Stimulated activated naive B cell treated with anti-CD40 and anti-IgM and Interleukin-4, amounts not matched to agents 10 μg/mL and 1 μg/mL and 100 μg/mL, for 72 hours (primary cell): ENCODE results near the gene GPR157.
A peak's percentile ranks its signal among the peaks of the same experiment; 100 is the strongest.
"Not testable (repeated sequence)": the region's sequence is repeated elsewhere in the genome, so short reads cannot be mapped to it uniquely, and the experiment has no call there.

ENCODE experiments used
- ATAC-seq, 2 donors: fragments of 150-1000 bp; cut with Tn5 transposase; replicated peaks; 2 replicates each; pipeline ENCODE4 v1.10.0; 2021; ENCODE audit warnings: moderate library complexity in 1 of 2
- DNase-seq: peaks from one replicate; pipeline ENCODE4 v3.0.0; 2021
- H3K27ac Mint-ChIP-seq: one replicate; pipeline ENCODE4 v1.8.0; 2022; ENCODE audit warnings: mild to moderate bottlenecking, mixed read lengths
- H3K27me3 Mint-ChIP-seq, 2 donors: one replicate each; pipeline ENCODE4 v1.8.0; 2022; ENCODE audit warnings: mixed read lengths in 2 of 2
- H3K36me3 Mint-ChIP-seq, 2 donors: one replicate each; pipeline ENCODE4 v1.8.0; 2022; ENCODE audit warnings: mixed read lengths in 2 of 2, mild to moderate bottlenecking in 1 of 2
- H3K4me1 Mint-ChIP-seq, 2 donors: one replicate each; pipeline ENCODE4 v1.8.0; 2022; ENCODE audit warnings: mixed read lengths in 2 of 2, mild to moderate bottlenecking in 1 of 2
- H3K4me3 Mint-ChIP-seq, 2 donors: one replicate each; pipeline ENCODE4 v1.8.0; 2022; ENCODE audit warnings: mild to moderate bottlenecking in 2 of 2, mixed read lengths in 2 of 2, moderate library complexity in 1 of 2
- H3K9me3 Mint-ChIP-seq, 2 donors: one replicate each; pipeline ENCODE4 v1.8.0; 2022; ENCODE audit warnings: mixed read lengths in 2 of 2, mild to moderate bottlenecking in 1 of 2

Gene GPR157

DNA sequence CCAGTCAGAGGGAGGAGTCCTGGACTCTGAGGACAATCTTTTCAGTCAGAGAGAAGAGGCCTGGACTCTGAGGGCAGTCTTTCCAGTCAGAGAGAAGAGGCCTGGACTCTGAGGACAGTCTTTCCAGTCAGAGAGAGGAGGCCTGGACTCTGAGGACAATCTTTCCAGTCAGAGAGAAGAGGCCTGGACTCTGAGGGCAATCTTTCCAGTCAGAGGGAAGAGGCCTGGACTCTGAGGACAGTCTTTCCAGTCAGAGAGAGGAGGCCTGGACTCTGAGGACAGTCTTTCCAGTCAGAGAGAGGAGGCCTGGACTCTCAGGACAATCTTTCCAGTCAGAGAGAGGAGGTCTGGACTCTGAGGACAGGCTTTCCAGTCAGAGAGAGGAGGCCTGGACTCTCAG lies 26.5 kb upstream of the GPR157 start:
- not testable (repeated sequence) for H3K4me3 Mint-ChIP-seq, H3K36me3 Mint-ChIP-seq, H3K27me3 Mint-ChIP-seq, DNase-seq, H3K27ac Mint-ChIP-seq, ATAC-seq, H3K9me3 Mint-ChIP-seq, H3K4me1 Mint-ChIP-seq

- no peaks in the 10 kb centered on the region for H3K36me3 Mint-ChIP-seq
- H3K27me3 Mint-ChIP-seq = no peaks in the 10 kb centered on the region
- H3K4me3 Mint-ChIP-seq = no peak overlapping the region
- no peak for DNase-seq
- H3K4me1 Mint-ChIP-seq = no peaks in the 10 kb centered on the region
- ATAC-seq = no peak
- H3K9me3 Mint-ChIP-seq = no peaks in the 10 kb centered on the region
- H3K27ac Mint-ChIP-seq = no peak overlapping the region
These were observed 24.2 kb upstream of the GPR157 start for GRCh38 chr1:9153152-9153551.

GRCh38 chr1:9152535-9152934 lies 23.6 kb upstream of the GPR157 start:
- no peaks in the 10 kb centered on the region for H3K36me3 Mint-ChIP-seq
- H3K4me1 Mint-ChIP-seq = no peaks in the 10 kb centered on the region
- H3K27ac Mint-ChIP-seq = no peak overlapping the region
- ATAC-seq (no peak), DNase-seq (no peak)
- H3K27me3 Mint-ChIP-seq = no peaks in the 10 kb centered on the region
- no peaks in the 10 kb centered on the region for H3K9me3 Mint-ChIP-seq
- no peak overlapping the region for H3K4me3 Mint-ChIP-seq

- Mint-ChIP-seq H3K36me3 (no peaks in the 10 kb centered on the region), H3K4me1 (no peaks in the 10 kb centered on the region), H3K9me3 (no peaks in the 10 kb centered on the region), H3K27me3 (peaks cover 0 to 5% of the 10 kb centered on the region in 2 donors), H3K27ac (no peak overlapping the region), H3K4me3 (no peak overlapping the region)
- no peak for DNase-seq
- ATAC-seq = no peak
These were observed 22.5 kb upstream of the GPR157 start for GRCh38 chr1:9151328-9151860.

DNA sequence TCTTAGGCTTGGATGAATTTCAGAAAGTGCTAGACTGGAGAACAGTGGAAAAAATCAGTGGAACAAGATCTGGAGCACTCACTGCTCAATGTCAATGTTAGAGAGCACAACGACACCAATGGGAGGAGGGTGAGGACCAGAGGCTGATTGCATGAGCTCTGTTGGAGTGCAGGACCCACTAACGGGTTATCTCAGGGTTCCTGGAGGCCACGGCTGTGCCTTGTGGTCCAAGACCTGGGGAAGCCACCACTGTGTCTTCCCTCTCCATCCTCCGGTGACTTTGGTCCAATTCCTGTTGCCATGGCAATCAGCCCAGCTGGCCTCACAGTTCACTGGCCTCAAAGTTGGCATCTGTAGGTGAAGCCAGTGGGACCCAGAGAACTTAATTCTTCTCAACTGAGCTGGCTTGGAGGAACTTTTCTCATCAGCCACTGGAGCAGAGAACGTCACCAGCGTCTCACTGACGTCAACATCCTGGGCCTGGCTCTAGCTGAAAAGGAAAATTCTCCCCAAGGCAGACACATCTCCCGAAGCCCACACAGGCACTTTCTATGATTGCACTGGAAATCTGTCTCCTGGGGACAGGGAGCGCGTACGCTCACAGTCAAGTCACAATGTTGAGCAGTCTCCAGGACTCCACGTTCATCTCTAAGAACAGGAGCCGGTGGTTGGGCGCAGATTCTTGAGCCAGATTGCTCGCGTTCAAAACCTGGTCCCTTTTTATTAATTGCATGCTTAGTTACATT lies 21.9 kb upstream of the GPR157 start:
- Mint-ChIP-seq H3K27me3 (peaks cover 0 to 7% of the 10 kb centered on the region in 2 donors), H3K36me3 (no peaks in the 10 kb centered on the region), H3K4me1 (no peaks in the 10 kb centered on the region), H3K27ac (no peak overlapping the region), H3K9me3 (no peaks in the 10 kb centered on the region), H3K4me3 (no peak overlapping the region)
- ATAC-seq (no peak), DNase-seq (no peak)

DNA sequence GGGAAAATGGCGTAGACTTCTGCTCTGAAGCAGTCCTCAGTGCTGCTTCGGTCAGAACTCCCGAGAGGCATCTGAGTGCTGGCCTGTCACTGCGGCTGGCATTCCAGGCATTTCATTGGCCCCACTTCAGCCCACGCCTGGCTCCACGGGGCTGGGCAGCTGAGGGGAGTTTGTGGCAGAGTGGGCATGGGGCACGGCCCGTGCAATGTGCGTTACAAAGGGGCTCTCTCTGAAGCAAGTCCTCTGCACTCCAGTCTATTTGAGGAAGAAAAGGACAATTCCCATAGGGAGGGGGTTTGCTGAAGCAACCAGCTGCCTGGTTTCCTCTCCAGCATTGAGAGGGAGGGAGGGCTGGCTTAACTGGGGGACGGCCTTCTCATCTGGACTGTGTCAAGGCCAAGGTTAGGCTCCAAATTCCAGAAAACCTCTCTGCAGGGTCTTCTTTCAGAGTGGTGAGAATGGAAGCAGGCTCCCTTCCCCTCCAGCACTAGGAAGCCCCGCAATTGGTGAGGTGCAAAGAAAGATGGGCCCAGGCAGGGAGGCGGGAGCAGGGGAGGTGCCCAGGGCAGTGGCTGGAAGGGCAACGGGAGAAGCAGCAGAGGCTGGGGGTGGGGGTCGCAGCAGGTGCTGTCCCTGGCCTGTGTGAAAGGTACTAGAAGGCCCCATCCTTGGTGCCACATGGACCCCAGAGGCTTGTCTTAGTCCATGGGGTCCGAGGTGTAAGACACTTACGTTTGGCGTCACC lies 21.1 kb upstream of the GPR157 start:
- no peak for DNase-seq
- Mint-ChIP-seq H3K9me3 (no peaks in the 10 kb centered on the region), H3K4me1 (no peaks in the 10 kb centered on the region), H3K36me3 (no peaks in the 10 kb centered on the region), H3K27me3 (peaks cover 0 to 7% of the 10 kb centered on the region in 2 donors), H3K27ac (no peak overlapping the region), H3K4me3 (no peak overlapping the region)
- no peak for ATAC-seq

GRCh38 chr1:9149151-9149550 lies 20.2 kb upstream of the GPR157 start:
- H3K36me3 Mint-ChIP-seq = no peaks in the 10 kb centered on the region
- DNase-seq (no peak), ATAC-seq (no peak)
- peaks cover 0 to 7% of the 10 kb centered on the region in 2 donors for H3K27me3 Mint-ChIP-seq
- H3K27ac Mint-ChIP-seq = no peak overlapping the region
- H3K9me3 Mint-ChIP-seq = no peaks in the 10 kb centered on the region
- no peaks in the 10 kb centered on the region for H3K4me1 Mint-ChIP-seq
- no peak overlapping the region for H3K4me3 Mint-ChIP-seq

GRCh38 chr1:9146156-9146555 lies 17.3 kb upstream of the GPR157 start:
- ATAC-seq (no peak), DNase-seq (no peak)
- H3K4me3 Mint-ChIP-seq = no peak overlapping the region
- peaks cover 0 to 3% of the 10 kb centered on the region in 2 donors for H3K9me3 Mint-ChIP-seq
- H3K27ac Mint-ChIP-seq = no peak overlapping the region
- H3K36me3 Mint-ChIP-seq = no peaks in the 10 kb centered on the region
- peaks cover 3 to 7% of the 10 kb centered on the region in 2 donors for H3K4me1 Mint-ChIP-seq
- H3K27me3 Mint-ChIP-seq = peaks cover 4 to 12% of the 10 kb centered on the region in 2 donors

GRCh38 chr1:9145714-9146113 lies 16.8 kb upstream of the GPR157 start:
- Mint-ChIP-seq H3K36me3 (no peaks in the 10 kb centered on the region), H3K4me1 (peaks cover 3 to 7% of the 10 kb centered on the region in 2 donors), H3K9me3 (peaks cover 0 to 3% of the 10 kb centered on the region in 2 donors), H3K4me3 (no peak overlapping the region), H3K27ac (no peak overlapping the region), H3K27me3 (peaks cover 4 to 12% of the 10 kb centered on the region in 2 donors)
- DNase-seq (no peak), ATAC-seq (no peak)

- peaks cover 4 to 12% of the 10 kb centered on the region in 2 donors for H3K27me3 Mint-ChIP-seq
- peaks cover 0 to 3% of the 10 kb centered on the region in 2 donors for H3K9me3 Mint-ChIP-seq
- H3K4me1 Mint-ChIP-seq = peaks cover 3 to 7% of the 10 kb centered on the region in 2 donors
- H3K36me3 Mint-ChIP-seq = no peaks in the 10 kb centered on the region
- ATAC-seq (no peak), DNase-seq (no peak)
- peak overlapping the region; percentile 81 for H3K27ac Mint-ChIP-seq
- H3K4me3 Mint-ChIP-seq = no peak overlapping the region
These were observed 16.2 kb upstream of the GPR157 start for GRCh38 chr1:9145021-9145668.

DNA sequence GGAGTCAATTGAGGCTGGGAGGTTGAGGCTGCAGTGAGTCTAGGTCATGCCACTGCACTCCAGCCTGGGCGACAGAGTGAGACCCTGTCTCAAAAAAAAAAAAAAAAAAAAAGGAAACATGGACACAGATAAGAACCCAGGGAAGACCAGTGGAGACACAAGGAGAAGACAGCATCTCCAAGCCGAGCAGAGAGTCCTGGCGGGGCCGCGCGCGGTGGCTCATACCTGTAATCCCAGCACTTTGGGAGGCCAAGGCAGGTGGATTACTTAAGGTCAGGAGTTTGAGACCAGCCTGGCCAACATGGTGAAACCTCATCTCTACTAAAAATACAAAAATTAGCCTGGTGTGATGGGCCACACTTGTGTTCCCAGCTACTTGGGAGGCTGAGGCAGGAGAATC lies 15.6 kb upstream of the GPR157 start:
- H3K9me3 Mint-ChIP-seq, H3K4me3 Mint-ChIP-seq, H3K36me3 Mint-ChIP-seq, ATAC-seq, DNase-seq, H3K4me1 Mint-ChIP-seq, H3K27ac Mint-ChIP-seq: not testable (repeated sequence)
- peaks cover 4 to 12% of the 10 kb centered on the region in 2 donors for H3K27me3 Mint-ChIP-seq

DNA sequence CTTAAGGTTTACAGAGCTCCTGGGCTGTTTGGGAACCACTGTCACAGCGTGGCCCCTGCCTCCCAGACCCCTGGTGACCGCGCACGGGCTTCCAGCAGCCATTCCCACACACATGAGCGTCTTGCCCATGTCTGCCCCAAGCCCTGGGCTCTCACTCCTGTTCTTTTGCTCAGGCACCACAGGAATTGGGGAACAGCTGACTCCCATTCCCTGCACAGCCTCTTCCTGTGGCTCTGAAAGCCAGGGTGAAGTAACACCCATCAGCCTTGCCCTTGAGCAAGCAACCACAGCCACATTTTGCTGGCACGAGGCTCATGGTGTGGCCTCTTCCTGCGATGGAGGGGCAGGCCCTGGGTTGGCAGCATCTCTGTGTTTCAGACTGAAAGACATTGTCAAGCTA lies 14.3 kb upstream of the GPR157 start:
- Mint-ChIP-seq H3K4me3 (peak overlapping the region in 1 of 2 donors; percentile 26), H3K4me1 (peaks cover 3 to 7% of the 10 kb centered on the region in 2 donors), H3K27ac (no peak overlapping the region), H3K27me3 (peaks cover 4 to 12% of the 10 kb centered on the region in 2 donors), H3K9me3 (peaks cover 0 to 3% of the 10 kb centered on the region in 2 donors), H3K36me3 (no peaks in the 10 kb centered on the region)
- no peak for DNase-seq
- no peak for ATAC-seq

DNA sequence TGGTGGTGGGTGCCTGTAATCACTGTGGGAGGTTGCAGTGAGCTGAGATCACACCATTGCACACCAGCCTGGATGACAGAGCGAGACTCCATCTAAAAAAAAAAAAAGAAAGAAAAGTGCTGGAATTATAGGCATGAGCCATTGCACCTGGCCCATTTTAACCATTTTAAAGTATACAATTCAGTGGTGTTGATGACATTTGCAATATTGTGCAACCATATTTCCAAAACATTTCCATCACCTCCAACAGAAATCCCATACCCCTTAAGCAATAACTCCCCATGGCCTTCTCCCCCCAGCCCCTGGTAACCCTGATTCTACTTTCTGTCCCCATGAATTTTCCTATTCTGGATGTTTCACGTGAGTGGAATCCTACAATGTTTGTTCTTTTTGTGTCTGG lies 11.0 kb upstream of the GPR157 start:
- Mint-ChIP-seq H3K27me3 (peaks cover 4 to 12% of the 10 kb centered on the region in 2 donors), H3K27ac (no peak overlapping the region), H3K36me3 (no peaks in the 10 kb centered on the region), H3K4me1 (peaks cover 11 to 28% of the 10 kb centered on the region in 2 donors), H3K4me3 (no peak overlapping the region), H3K9me3 (peaks cover 0 to 3% of the 10 kb centered on the region in 2 donors)
- DNase-seq (no peak), ATAC-seq (no peak)

DNA sequence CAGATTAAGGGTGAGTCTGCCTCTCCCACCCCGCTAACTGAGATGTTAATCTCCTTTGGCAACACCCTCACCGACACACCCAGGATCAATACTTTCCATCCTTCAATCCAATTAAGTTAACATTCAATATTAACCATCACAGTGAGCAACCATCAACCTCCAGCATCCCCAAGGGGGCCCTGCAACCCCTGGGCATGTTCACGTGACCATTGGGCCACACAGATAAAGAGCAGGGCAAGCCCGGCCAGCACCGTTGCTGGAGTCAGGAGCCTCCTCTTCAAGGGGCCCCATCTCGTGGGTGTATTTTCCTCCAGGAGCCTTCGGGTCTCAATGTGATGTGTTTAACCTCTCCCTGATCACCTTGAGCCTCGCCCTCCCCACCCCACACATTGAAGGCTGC lies 8.0 kb upstream of the GPR157 start:
- H3K9me3 Mint-ChIP-seq = no peaks in the 10 kb centered on the region
- no peaks in the 10 kb centered on the region for H3K36me3 Mint-ChIP-seq
- no peak for DNase-seq
- no peak for ATAC-seq
- H3K27me3 Mint-ChIP-seq = peaks cover 0 to 8% of the 10 kb centered on the region in 2 donors
- no peak overlapping the region for H3K4me3 Mint-ChIP-seq
- peak overlapping the region; percentile 60 for H3K27ac Mint-ChIP-seq
- peaks cover 12 to 36% of the 10 kb centered on the region in 2 donors for H3K4me1 Mint-ChIP-seq
